Keratinocyte (primary cell): ENCODE data around the gene PIH1D1. TPM values are rescaled to one million over a fixed set of nuclear protein-coding genes. Genes with fewer than 3 reads are reported as not detected.

Experiments
- DNase-seq: peaks from one replicate; pipeline ENCODE4 v3.0.0-alpha.2; 2011; ENCODE audit warnings: low read depth, missing footprints, low spot score
- FAIRE-seq: peaks from 2 replicates; lab custom pipeline; 2011; peaks lifted over from hg19 to GRCh38; lab: Jason Lieb, UNC
- H2AFZ ChIP-seq: 2 replicates; pipeline ENCODE4 v1.6.0; 2012; ENCODE audit warnings: low read length, control low read depth, inconsistent platforms; ENCODE audit not compliant: control insufficient read depth
- H3K27ac ChIP-seq: 2 replicates; pipeline ENCODE4 v1.5.1; 2011; ENCODE audit warnings: low read length; ENCODE audit not compliant: control insufficient read depth, insufficient read depth
- H3K27me3 ChIP-seq: 3 replicates; pipeline ENCODE4 v1.6.0; 2011; ENCODE audit warnings: low read length; ENCODE audit not compliant: control insufficient read depth, insufficient read depth; ENCODE audit errors: extremely low read depth
- H3K36me3 ChIP-seq, 2 experiments: 2 replicates in 1 of 2; 3 replicates in 1 of 2; pipeline ENCODE4 v1.5.1; 2011; ENCODE audit warnings: low read length in 2 of 2, mild to moderate bottlenecking in 1 of 2; ENCODE audit not compliant: control insufficient read depth in 2 of 2, insufficient read depth in 2 of 2; ENCODE audit errors: extremely low read depth in 1 of 2
- H3K4me1 ChIP-seq: 3 replicates; pipeline ENCODE4 v1.5.1; 2011; ENCODE audit warnings: low read length; ENCODE audit not compliant: control insufficient read depth, insufficient read depth; ENCODE audit errors: extremely low read depth
- H3K4me2 ChIP-seq: 3 replicates; pipeline ENCODE4 v1.6.0; 2011; ENCODE audit warnings: low read depth, low read length; ENCODE audit not compliant: control insufficient read depth, insufficient read depth; ENCODE audit errors: extremely low read depth
- H3K4me3 ChIP-seq, 3 experiments: fragments of 200-600 bp in 1 of 3; sonication (generic) in 1 of 3; 2 replicates in 2 of 3; 3 replicates in 1 of 3; pipeline ENCODE4 v1.5.1; 2011 to 2016; ENCODE audit warnings: low read length in 3 of 3, mild to moderate bottlenecking in 3 of 3, control low read depth in 2 of 3, inconsistent platforms in 1 of 3, low read depth in 1 of 3, mixed read lengths in 1 of 3, mixed run types in 1 of 3, moderate library complexity in 1 of 3; ENCODE audit not compliant: control insufficient read depth in 2 of 3, insufficient read depth in 2 of 3; ENCODE audit errors: extremely low read depth in 1 of 3
- H3K79me2 ChIP-seq: 2 replicates; pipeline ENCODE4 v1.6.0; 2012; ENCODE audit warnings: low read length; ENCODE audit not compliant: control insufficient read depth, insufficient read depth
- H3K9ac ChIP-seq: 3 replicates; pipeline ENCODE4 v1.6.0; 2011; ENCODE audit warnings: low read length; ENCODE audit not compliant: control insufficient read depth, insufficient read depth; ENCODE audit errors: extremely low read depth
- H3K9me1 ChIP-seq: 3 replicates; pipeline ENCODE4 v1.6.0; 2011; ENCODE audit warnings: low read length; ENCODE audit not compliant: control insufficient read depth, insufficient read depth; ENCODE audit errors: extremely low read depth
- H3K9me3 ChIP-seq: 2 replicates; pipeline ENCODE4 v1.5.1; 2012; ENCODE audit warnings: low read depth, low read length; ENCODE audit not compliant: control insufficient read depth
- H4K20me1 ChIP-seq: 3 replicates; pipeline ENCODE4 v1.6.0; 2011; ENCODE audit warnings: low read length; ENCODE audit not compliant: control insufficient read depth, insufficient read depth; ENCODE audit errors: extremely low read depth
- EZH2 ChIP-seq: IDR thresholded peaks from one replicate; pipeline ENCODE4 v1.6.1; 2012; ENCODE audit warnings: inconsistent platforms, mild to moderate bottlenecking, low read length, moderate library complexity
- dilution Hi-C: fragments of 300-500 bp; cut with MboI; formaldehyde crosslinking; loops from one replicate; pipeline ENCODE4 v1.7.0; 2020; ENCODE audit warnings: low sequenced_read_pairs; ENCODE audit not compliant: extremely low pct_ligation_motif_present
- polyA minus RNA-seq, 3 experiments: library from RNA; depleted of rRNA, polyadenylated mRNA; stranded (reverse); fragments of >200 nt; gene quantifications; 1 replicate in 1 of 3; 2 replicates in 1 of 3; 3 replicates in 1 of 3; pipeline ENCODE4 v1.2.3, GENCODE V29; 2011
- polyA plus RNA-seq, 5 experiments: library from polyadenylated mRNA; depleted of rRNA in 3 of 5; stranded (reverse) in 3 of 5; stranded (forward) in 1 of 5; unstranded in 1 of 5; fragments of >200 nt; gene quantifications; 1 replicate in 1 of 5; 2 replicates in 3 of 5; 3 replicates in 1 of 5; pipeline versions ENCODE4 v1.2.1 to v1.2.3, GENCODE V29; 2011 to 2012; ENCODE audit warnings: missing spikeins in 2 of 5, low read depth in 1 of 5, low replicate concordance in 1 of 5
- TF ChIP-seq, protein P1 (sequence below), 3 experiments: IDR thresholded peaks in 1 of 3; conservative IDR thresholded peaks in 1 of 3; optimal IDR thresholded peaks in 1 of 3; 2 replicates in 2 of 3; 3 replicates in 1 of 3; pipeline versions ENCODE3 to v1.5.1; 2011; ENCODE audit warnings: low read length in 3 of 3, mild to moderate bottlenecking in 3 of 3, moderate library complexity in 2 of 3, control low read depth in 1 of 3, inconsistent platforms in 1 of 3; ENCODE audit not compliant: insufficient read depth in 2 of 3; ENCODE audit errors: extremely low read depth in 1 of 3

The PIH1D1 gene
- polyA plus RNA-seq (29.0 to 40.7 TPM (median 37.8 TPM) in 3 replicates), polyA minus RNA-seq (23.7 to 31.4 TPM (median 26.2 TPM) in 3 replicates)
- polyA plus RNA-seq (2011; ENCODE audit: low read depth): 28.1 TPM
- 21.0 and 30.4 TPM in 2 replicates for polyA plus RNA-seq (2011; cell fraction: cytosol; rRNA removed)
- 52.1 and 56.4 TPM in 2 replicates for polyA plus RNA-seq (2011; cell fraction: nucleus; rRNA removed)
- polyA plus RNA-seq (2012; ENCODE audit: low replicate concordance): 37.2 and 37.3 TPM in 2 replicates
- 20.5 TPM for polyA minus RNA-seq (2011; cell fraction: cytosol; rRNA and poly(A)+ RNA removed)
- polyA minus RNA-seq (2011; cell fraction: nucleus; rRNA and poly(A)+ RNA removed): 8.1 and 17.3 TPM in 2 replicates

- Histone ChIP-seq H3K4me1 (peaks cover 13% of the 10 kb centered on the region), H4K20me1 (no peaks in the 10 kb centered on the region), H3K9me3 (no peaks in the 10 kb centered on the region), H3K79me2 (peaks cover 21% of the 10 kb centered on the region), H3K36me3 (peaks cover 7 to 12% of the 10 kb centered on the region in 2 experiments), H3K27ac (peak within 1 kb of the TSS; percentile 90), H3K4me2 (peak within 1 kb of the TSS; percentile 96), H2AFZ (peak within 1 kb of the TSS; percentile 92), H3K9ac (peak within 1 kb of the TSS; percentile 99), H3K9me1 (no peaks in the 10 kb centered on the region), H3K4me3 (peak within 1 kb of the TSS; percentile 78 to 98 (median 88)), H3K27me3 (no peaks in the 10 kb centered on the region)
- dilution Hi-C loops: no loop called here
- peak; percentile 94 for FAIRE-seq
- TF ChIP-seq EZH2: no peak
- TF ChIP-seq, protein P1, sequence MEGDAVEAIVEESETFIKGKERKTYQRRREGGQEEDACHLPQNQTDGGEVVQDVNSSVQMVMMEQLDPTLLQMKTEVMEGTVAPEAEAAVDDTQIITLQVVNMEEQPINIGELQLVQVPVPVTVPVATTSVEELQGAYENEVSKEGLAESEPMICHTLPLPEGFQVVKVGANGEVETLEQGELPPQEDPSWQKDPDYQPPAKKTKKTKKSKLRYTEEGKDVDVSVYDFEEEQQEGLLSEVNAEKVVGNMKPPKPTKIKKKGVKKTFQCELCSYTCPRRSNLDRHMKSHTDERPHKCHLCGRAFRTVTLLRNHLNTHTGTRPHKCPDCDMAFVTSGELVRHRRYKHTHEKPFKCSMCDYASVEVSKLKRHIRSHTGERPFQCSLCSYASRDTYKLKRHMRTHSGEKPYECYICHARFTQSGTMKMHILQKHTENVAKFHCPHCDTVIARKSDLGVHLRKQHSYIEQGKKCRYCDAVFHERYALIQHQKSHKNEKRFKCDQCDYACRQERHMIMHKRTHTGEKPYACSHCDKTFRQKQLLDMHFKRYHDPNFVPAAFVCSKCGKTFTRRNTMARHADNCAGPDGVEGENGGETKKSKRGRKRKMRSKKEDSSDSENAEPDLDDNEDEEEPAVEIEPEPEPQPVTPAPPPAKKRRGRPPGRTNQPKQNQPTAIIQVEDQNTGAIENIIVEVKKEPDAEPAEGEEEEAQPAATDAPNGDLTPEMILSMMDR (optimal IDR thresholded peaks at IDR 0.05 in 1 of 3, IDR thresholded peaks at IDR 0.05 in 1 of 3, conservative IDR thresholded peaks at IDR 0.05 in 1 of 3; ENCODE audit: extremely low read depth in 1 of 3, insufficient read depth in 2 of 3, low read length in 3 of 3): peak in 1 of 3 experiments; percentile 24
- DNase-seq: peak; percentile 98
Observed at GRCh38 chr19:49451430-49452181, at the start of gene PIH1D1. Gene PIH1D1 (minus strand): TSS chr19:49451814. CDS start chr19:49451574, 240 bp downstream.

DNA sequence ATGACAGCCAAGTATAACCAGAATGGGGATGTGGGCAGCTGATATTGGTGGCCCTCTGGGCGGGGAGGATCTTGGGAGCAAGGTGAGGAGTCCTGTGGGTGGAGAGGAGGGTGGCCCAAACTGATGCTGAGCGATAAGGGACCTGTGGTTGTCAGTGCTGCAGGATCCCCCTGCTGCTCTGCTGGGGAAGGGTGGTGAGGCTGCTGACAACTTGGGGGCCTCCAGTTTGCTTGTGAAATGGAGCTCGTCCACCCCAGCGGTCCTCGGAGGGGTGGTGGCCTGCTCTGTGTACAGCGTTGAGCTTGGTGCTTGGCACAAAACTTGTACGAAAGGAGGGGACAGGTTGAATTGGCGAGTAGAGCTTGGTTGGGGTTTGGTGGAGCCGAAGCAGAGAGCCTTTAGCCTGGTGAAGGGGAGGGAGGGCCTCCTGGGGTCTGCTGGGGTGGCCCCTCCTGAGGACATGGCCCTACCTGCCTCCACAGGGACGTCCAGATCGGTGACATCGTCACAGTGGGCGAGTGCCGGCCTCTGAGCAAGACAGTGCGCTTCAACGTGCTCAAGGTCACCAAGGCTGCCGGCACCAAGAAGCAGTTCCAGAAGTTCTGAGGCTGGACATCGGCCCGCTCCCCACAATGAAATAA is 47.5 kb upstream of the PIH1D1 start:
- H3K4me3 ChIP-seq: no peak overlapping the region

More for the DNA sequence above, 47.5 kb upstream of the PIH1D1 start:
- H3K9ac ChIP-seq: peak overlapping the region; percentile 8
- FAIRE-seq: no peak
- peaks cover 29% of the 10 kb centered on the region for H3K79me2 ChIP-seq
- no peaks in the 10 kb centered on the region for H3K27me3 ChIP-seq
- peaks cover 4% of the 10 kb centered on the region for H3K9me1 ChIP-seq
- H2AFZ ChIP-seq: no peak overlapping the region
- peaks cover 21% of the 10 kb centered on the region for H3K4me1 ChIP-seq
- H4K20me1 ChIP-seq: peaks cover 19% of the 10 kb centered on the region
- dilution Hi-C loops: no loop called here
- H3K9me3 ChIP-seq: no peaks in the 10 kb centered on the region
- H3K4me2 ChIP-seq: no peak overlapping the region
- TF ChIP-seq, protein P1 (optimal IDR thresholded peaks at IDR 0.05 in 1 of 3, IDR thresholded peaks at IDR 0.05 in 1 of 3, conservative IDR thresholded peaks at IDR 0.05 in 1 of 3; ENCODE audit: extremely low read depth in 1 of 3, insufficient read depth in 2 of 3, low read length in 3 of 3): no peak
- TF ChIP-seq EZH2: no peak
- peaks cover 25 to 34% of the 10 kb centered on the region in 2 experiments for H3K36me3 ChIP-seq
- no peak for DNase-seq
- H3K27ac ChIP-seq: no peak overlapping the region
